DLD1 (cell line): ENCODE results near the gene SIRT7.

Experiments
- in situ Hi-C: cut with HindIII; loops from 2 replicates; pipeline ENCODE4 v1.10.0; 2017; ENCODE audit warnings: low sequenced_read_pairs

The SIRT7 gene, protein sequence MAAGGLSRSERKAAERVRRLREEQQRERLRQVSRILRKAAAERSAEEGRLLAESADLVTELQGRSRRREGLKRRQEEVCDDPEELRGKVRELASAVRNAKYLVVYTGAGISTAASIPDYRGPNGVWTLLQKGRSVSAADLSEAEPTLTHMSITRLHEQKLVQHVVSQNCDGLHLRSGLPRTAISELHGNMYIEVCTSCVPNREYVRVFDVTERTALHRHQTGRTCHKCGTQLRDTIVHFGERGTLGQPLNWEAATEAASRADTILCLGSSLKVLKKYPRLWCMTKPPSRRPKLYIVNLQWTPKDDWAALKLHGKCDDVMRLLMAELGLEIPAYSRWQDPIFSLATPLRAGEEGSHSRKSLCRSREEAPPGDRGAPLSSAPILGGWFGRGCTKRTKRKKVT

DNA sequence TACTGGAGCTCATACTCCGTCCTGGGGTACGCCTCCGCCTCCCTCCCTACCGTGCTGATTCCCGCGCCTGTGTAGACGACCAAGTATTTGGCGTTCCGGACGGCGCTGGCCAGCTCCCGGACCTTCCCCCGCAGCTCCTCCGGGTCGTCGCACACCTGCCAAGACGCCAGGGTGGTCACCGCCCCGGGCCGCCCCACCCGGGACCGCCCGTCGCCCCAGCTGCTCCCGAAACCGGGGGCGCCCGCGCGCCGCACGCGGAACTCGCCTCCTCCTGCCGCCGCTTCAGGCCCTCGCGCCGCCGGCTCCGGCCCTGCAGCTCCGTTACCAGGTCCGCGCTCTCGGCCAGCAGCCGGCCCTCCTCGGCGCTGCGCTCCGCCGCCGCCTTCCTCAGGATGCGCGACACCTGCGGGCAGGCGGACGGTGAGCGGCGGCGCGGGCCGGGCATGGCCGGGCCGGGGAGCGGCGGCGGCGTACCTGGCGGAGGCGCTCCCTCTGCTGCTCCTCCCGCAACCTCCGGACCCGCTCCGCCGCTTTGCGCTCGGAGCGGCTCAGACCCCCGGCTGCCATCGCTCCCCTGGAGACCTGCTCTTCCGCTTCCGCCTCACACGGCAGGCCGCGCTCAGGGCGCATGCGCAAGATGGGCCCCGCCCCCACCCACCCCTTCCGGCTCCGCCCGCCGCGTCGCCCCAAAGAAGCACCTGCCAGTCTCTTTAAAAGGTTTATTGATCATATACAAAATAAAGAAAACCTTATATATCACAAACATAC, at the start of gene SIRT7:
Gene SIRT7 (minus strand): TSS at position 612 of the 768 bp plus-strand sequence. CDS start 45 bp downstream, at position 567.
- in situ Hi-C loops, result no loop called here

DNA sequence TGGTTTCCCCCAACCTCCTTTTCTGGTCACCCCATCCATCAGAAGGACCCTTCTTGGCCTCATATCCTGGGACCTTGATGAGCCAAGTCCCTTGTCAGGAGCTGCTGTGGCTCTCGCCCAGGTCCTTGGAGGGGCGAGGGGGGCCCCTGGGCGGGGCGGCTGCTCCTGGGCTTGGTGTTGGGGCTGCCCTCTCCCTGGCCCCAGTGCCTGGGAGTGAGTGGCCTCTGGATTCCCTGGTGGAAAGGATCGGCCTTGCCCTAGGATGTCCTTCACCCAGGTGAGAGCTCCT, 49.2 kb upstream of the SIRT7 start:
- in situ Hi-C loops, result no loop called here

DNA sequence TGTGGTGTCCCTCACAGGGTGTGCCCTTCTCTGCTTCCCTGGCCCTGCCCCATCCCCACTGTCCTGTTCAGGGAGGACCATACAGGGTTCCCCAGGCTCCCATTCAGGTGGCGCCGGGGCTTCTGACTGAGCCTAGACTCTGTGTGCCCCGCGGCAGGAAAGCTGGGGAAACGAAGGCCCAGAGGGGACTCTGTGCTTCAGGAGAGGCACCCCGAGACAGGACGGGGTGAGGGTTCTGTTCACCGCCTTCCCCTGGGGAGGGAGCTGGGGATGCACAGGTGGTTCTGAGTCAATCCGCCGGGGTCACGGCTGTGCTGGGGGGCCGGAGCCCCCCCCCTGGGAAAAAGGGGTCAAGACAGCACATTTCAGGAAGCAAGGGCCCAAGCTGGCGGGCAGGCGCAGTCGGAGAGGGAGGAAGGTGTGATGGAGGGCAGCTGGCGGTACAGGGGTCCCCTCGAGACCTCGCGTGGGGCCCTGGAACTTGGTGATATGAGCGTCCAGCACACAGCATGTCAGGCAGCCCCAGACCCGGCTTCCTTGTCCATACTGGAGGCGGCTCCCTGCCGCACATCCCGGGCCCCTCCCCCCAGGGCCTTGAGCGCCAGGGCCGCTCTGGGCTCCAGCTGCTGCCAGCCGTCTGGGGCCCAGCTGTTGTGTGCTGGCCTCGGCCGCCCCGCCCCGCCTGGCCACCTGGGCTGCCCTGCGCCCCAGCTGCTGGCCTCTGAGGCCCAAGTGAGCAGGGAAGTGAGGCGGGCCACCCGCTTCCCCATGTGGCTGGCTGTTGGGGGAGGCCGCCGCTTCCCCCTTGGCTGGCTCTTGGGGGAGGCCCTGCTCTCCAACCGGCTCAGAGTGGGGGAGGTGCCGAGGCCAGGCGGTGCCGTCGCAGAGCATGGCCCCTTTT, 48.6 kb upstream of the SIRT7 start:
- in situ Hi-C loops, result no loop called here

DNA sequence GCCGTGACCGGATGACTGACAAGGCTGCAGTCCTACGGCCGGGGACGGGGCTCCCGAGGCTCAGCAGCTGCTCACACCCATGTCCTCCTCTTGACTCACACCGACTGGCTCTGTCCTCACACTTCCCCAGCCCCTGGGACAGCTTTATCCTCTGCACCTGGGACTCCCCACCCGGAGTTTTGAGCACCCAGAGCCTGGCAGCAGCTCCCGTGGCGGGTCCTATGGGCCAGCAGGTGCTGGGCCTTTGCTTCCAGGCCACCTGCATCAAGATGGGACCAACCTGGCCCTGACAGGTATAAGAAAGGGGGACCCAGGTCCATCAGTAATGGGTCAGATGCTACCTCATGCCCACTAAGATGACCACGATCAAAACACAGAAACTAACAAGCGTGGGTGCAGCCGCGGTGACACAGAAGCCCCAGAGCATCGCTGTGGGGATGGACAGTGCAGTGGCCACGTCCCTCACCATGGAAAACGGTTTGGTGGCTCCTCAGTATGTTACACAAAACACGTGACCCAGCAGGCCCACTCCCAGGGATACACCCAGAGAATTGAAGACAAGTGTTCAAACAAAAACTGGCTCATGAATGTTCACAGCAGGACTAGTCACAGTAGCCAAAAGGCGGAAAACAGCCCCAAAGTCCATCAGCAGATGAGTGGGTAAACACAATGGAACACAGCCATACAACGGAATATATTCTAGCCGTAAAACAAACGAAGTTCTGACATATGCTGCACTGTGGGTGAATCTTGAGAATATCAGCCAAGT, 46.3 kb upstream of the SIRT7 start:
- in situ Hi-C loops, result no loop called here

DNA sequence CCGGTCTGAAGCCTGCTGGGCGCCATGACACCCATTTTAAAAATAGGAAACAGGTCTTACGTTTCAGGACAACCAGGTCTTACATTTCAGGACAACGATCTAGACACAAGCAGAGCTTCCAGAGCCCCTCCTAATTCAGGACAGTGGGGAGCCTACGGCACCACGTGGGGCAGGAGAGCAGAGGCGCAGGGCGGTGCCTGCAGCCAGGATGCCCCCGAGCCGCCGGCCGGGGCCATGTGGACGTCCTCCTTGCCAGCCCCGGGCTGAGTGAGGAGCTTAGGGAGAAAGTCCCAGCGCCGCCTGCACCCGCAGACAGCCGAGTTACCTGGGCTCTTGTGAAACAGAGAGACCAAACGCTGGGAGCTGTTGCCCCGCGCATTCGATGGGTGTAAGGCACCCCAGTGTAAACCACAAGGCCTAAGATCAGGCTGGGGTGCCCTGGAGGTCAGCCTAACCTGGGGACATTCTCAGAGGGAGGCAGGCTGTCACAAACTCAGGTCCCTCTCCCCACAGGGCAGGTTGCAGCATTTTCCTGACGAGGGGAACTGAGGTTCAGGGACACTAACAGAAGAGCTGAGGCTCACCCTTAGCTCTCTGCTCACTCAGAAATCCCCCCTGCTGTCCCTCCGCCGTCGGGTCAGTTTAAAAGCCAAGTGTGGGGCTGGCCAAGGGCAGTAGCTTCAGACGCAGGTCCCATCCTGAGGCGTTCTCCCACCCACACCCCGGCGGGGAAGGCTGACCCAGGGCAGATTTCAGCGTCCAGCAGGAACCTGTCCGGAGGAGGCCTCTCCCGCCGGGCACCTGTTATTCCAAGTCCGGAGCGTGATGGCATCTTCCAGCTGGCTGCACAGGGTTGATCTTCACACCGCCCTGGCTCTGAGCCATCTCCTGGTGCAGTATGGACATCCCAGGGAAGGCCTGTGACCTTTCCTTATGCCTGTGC, 44.8 kb upstream of the SIRT7 start:
- in situ Hi-C loops, result no loop called here

DNA sequence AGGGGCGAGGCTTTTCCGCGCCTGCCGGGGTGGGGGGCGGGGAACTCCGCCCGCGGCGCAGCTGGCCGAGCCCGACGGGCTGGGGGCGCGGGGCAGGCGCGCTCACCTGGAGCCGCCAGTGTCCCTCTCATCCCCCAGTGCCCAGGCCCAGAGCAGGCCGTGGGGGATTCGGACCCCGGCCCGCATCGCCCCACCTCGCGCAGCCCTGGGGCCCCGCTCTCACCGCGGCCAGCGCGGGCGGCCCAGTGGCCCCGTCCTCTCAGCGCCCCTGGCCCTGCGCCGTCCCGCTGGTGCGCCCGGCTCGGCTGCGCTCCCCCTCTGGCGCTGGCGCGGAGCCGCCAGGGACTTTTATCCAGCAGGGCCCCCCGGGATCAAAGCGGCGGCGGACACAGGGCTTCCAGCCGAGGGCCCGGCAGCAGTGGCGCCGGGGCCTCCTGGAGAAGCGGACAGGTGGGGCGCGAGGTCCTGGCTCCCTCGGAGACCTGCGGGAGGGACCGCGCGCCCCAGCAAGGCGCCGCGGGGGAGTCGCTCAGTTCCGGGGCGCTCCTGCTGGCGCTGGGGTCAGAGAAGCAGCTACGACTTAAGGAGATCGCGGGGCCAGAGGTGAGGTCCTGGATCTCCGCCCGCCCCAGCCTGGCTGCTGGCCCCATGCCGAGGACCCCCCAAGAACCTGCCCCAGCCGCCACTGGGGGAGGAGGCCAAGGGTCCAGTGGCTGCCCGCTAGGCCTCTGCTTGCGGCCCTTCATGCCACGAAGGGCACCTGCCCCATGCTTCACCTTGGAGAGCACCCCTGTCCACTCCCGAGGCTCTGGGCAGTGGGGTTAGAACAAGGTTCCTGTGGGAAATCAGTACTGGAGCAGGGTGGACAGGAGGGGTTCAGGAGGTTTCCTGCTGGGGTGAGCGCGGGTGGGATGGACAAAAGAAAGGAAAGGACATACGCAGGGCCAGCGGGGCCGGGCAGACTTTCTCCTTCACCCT, 43.8 kb upstream of the SIRT7 start:
- in situ Hi-C loops, result no loop called here

DNA sequence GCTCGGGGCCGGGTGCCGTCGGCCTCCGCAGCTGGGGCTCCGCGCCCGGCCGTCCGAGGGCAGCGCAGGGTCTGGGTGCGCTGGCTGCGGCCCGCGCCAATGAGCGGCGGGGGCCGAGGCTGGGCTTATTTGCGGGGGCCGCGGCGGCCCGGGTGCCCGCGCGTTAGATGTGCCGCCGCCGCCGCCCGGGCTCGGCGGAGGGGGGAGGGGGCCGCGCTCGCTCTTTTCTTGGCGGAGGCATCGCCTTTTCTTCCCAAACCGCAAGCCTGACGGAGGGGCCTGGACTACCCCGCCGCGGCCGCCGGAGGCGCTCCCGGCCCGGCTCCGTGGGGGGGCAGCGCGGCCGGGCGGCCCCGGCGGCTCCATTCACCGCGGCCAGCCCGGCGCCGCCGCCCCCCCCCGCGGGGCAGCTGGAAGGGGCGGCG, 43.1 kb upstream of the SIRT7 start, which contains the start of gene NOTUM:
Gene NOTUM (minus strand): TSS at position 101 of the 425 bp plus-strand sequence. CDS start 278 bp downstream, outside the sequence.
- in situ Hi-C loops, result no loop called here

DNA sequence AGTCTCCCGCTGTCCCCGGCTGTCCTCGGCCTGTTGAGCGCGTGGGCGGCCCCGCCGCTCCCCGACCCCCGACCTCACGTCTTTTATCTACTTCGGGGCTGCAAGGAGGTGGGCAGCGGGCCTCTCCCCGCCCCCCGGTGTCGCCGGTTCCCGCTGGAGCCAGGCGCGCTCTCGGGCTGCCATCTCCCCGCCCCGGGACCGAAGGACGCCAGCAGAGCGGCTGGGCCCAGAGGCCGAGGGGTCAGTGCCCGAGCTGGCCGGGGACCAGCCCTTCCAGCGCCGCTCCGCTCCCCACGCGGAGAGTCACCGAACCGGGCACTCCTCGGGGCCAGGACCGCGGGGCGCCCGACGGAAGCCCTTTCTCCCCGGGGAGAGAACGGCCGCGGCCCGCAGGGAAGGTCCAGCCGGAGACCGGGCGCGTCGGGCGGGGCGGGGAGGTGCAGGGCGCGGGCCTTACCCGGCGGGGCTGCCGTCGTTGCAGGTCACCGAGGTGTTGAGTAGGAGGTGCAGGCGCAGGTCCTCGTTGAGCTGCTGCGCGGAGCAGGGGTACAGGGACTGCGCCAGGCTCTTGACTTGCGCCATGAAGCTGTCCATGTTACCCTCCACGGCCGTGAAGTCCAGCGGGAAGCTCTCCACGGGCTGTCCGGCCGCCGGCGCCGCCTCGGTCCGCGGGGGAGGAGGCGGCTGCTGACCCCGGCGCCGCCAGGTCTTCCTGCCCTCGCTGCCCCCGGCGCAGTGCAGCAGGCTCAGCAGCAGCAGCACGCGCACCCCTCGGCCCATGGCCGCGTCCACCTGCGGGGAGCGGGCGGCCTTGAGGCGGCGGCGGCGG, 42.4 kb upstream of the SIRT7 start:
- in situ Hi-C loops, result no loop called here

DNA sequence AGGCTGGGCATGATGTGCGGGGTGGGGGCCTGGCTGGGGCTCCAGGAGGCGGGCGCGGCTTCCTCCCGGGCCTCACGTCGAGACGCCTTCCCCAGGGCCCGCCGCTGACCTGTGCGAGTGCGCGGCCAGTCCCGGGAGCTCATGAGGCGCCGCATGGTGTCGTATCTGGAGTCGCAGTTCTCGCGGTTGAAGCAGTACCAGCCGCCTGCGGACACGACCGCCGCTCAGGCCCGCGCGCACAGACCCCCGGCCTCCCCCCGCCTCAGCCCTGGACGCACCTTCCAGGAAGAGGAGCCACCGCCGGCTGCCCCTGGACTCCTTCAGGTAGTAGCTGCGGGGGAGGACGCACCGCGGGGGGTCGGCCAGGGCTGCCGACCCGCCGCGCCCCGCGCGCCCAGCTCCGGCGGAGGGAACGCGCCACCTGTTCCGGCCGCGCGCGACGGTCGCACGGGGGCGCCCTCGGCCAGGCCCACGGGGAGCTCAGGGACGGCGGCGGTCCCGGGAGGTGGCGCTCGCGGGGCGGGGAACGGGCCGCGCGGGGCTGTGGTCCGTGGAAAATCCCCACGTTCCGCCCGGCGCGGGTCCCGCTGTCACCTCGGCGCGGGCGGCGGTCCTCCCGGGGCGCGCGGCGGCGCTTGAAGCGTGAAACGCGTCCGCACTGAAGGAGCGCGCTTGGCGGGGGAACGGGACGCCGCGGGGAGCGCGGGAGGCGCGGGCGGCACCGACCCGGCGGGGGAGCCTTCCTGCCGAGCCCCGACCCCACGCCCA, 41.6 kb upstream of the SIRT7 start:
- in situ Hi-C loops, result no loop called here

DNA sequence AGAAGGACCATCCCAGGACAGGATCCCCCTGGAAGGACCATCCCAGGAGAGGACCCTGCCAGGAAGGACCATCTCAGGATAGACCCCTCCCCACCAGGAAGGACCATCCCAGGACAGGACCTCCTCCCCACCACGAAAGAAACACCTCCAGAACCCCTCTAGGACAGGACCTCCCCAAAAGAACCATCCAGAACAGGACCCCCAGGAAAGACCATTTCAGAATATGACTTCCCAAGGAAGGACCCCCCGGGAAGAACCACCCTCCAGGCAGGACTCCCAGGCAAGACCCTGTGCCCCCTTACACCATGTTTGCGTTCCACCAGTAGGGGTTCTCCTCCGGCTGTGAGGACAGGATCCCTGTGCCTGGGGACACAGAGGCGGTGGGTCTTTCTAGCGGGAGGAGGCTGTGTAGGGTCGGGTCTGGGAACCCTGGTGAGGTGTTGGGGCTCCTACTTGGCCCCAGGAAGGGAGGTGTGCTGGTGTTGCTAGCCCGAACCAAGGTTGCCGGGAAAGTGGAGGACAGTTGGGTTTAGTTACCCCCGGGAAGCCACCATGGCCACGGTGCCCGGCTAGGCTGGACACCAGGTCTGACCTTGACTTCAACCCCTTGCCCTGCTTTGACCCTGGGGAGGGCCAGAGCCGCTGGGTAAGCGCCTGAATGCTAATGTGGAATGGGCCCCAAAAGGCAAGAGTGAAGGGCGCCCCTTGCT, 40.8 kb upstream of the SIRT7 start:
- in situ Hi-C loops, result no loop called here

DNA sequence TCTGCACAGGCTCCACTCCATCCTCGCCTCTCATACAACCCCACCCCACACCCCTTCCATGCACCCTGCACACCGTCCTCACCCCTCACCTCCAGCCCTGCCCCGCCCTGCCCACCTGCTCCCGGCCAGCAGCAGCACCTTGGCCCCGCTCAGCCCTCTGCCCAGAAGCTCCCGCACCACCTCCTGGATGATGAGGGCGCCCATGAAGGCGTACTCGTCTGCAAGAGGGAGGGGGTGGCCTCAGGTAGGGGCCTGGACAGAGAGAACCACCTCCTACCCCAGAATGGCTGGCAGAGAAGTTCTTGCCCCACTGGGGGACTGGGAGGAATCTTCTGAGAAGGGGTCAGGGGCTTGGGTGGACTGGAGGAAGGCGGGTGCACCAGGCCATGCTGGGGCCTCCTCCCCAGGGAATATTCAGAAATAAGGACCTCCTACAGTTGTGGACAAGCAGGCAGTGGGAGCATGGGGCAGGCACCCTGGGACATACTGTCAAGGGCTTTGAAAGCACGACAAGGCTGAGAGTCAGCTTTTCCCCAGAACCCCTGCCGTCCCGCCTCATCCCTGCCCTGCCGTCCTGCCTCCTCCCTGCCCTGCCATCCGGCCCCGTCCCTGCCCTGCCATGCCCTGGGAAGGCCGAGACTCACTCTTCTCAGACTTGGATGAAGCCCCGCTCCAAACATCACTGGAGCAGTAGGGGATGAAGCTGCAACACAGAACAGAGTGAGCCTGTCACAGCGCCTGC, 39.9 kb upstream of the SIRT7 start:
- in situ Hi-C loops, result no loop called here

DNA sequence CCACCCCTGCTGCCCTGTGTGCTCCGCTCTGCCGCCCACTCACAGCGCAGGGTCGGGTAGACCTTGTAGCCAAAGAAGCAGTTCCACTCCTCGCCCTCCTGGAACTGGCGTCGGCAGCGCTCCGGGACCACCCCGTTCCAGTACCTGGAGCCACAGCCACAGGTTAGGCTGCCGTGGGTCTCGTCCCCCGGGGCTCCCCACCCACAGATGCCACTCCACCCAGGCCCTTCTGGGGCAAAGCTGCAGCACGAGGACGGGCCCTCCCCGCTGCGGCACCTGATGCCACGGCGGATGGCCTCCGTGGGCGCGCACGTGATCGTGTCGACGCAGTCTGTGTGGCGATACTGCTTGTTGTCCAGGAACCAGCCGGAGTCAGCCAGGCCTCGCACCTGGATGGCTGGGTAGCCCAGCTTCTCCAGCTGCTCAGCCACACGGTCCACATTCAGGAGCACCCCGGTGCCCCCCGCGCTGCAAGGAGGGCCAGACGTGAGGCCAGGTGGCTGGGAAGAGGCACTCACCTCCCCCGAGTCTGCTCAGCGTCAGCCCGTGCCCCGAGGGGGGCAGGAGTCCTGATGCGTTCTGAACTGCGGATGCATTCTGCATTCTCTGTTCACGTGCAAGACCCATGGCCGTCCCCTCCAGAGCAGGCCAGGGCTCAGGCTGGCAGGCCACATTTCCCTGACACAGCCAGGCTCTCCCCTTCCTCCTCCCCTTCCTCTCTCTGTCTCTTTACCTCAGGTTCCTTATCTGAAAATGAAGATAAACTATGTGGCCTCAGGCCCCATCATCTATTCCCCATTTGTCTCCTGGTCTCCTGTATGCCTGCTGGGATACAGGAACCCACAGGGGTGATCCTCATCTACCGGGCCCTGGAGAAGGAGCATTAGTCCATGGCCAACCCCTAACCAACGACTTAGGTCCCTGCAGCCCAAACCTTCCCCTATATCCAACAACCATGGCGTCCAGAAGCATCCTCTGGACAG, 38.9 kb upstream of the SIRT7 start:
- in situ Hi-C loops, result no loop called here

DNA sequence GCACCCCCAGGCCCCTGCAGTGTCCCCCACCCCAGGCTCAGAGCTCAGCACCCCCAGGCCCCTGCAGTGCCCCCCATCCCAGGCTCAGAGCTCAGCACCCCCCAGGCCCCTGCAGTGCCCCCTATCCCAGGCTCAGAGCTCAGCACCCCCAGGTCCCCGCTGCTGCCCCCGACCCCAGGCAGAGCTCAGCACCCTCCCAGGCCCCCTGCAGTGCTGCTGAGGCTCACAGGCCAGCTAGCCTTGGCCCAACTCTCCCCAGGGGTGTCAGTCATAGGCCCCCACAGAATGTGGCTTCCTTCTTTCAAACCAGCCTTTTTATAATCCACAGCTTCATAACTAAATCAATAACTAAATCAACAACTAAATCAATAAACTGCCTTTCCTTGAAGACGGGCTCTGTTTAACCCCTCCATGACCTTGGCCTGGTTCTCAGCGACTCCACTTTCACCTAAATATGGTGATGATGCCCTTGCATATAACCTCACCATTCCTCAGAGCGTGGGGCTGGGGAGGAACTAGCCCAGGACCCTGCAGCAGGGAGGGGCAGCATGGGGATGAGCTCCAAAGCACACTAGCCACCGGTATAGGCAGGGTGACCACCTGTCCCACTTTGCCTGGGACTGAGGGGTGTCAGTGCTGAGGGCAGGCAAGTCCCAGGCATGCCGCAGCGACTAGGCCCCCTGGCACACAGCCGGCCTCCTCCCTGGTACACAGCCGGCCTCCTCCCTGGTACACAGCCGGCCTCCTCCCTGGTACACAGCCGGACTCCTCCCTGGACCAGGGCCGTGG, 38.0 kb upstream of the SIRT7 start:
- in situ Hi-C loops, result no loop called here
